OCI-LY3 (cell line): ENCODE results near the gene ANKH.

Experiments used
- H2AFZ ChIP-seq: fragments of 200-600, 300-600 bp; shearing (Covaris generic); 2 replicates; pipeline ENCODE4 v1.6.0; 2014; ENCODE audit warnings: antibody characterized with exemption, low read depth, low read length
- H3K27ac ChIP-seq: fragments of 200-600, 300-600 bp; sonication (generic); 2 replicates; pipeline ENCODE4 v1.5.1; 2014; ENCODE audit warnings: mild to moderate bottlenecking, low read length, moderate library complexity, mixed read lengths
- H3K27me3 ChIP-seq: fragments of 200-600, 300-600 bp; sonication (generic); 2 replicates; pipeline ENCODE4 v1.6.1; 2014; ENCODE audit warnings: low read depth, low read length, mixed read lengths
- H3K36me3 ChIP-seq: fragments of 200-600, 300-600 bp; sonication (generic); replicated peaks from 2 replicates; pipeline ENCODE3; 2014; ENCODE audit warnings: low read depth, low read length, mixed read lengths
- H3K4me1 ChIP-seq: fragments of 300-600, 200-600 bp; sonication (generic); 2 replicates; pipeline ENCODE4 v1.6.1; 2014; ENCODE audit warnings: low read length, mixed read lengths
- H3K4me2 ChIP-seq: fragments of 200-600, 300-600 bp; sonication (generic); 2 replicates; pipeline ENCODE4 v1.6.1; 2014; ENCODE audit warnings: low read length, mixed read lengths
- H3K4me3 ChIP-seq: fragments of 300-600, 200-600 bp; sonication (generic); 2 replicates; pipeline ENCODE4 v1.5.1; 2014; ENCODE audit warnings: antibody characterized with exemption, mild to moderate bottlenecking, low read length, moderate library complexity
- H3K79me2 ChIP-seq: fragments of 300-600, 200-600 bp; shearing (Covaris generic); 2 replicates; pipeline ENCODE4 v1.6.1; 2014; ENCODE audit warnings: mild to moderate bottlenecking, low read length, mixed read lengths
- H3K9ac ChIP-seq: fragments of 300-600, 200-600 bp; shearing (Covaris generic); 2 replicates; pipeline ENCODE4 v1.6.0; 2014; ENCODE audit warnings: mild to moderate bottlenecking, low read length, moderate library complexity
- H3K9me3 ChIP-seq: fragments of 200-600, 300-600 bp; shearing (Covaris generic); 2 replicates; pipeline ENCODE4 v1.6.1; 2014; ENCODE audit warnings: low read length, mixed read lengths; ENCODE audit not compliant: insufficient read depth
- H4K20me1 ChIP-seq: fragments of 200-600, 300-600 bp; sonication (generic); 2 replicates; pipeline ENCODE4 v1.6.1; 2016; ENCODE audit warnings: low read length, mixed read lengths; ENCODE audit not compliant: insufficient read depth
- EZH2phosphoT487 ChIP-seq: fragments of 200-600 bp; shearing (Covaris generic); IDR thresholded peaks from 2 replicates; pipeline ENCODE4 v1.6.1; 2018; ENCODE audit warnings: antibody characterized with exemption, mixed run types, low read depth
- TF ChIP-seq, protein P1 (sequence below): fragments of 200-600, 300-600 bp; sonication (generic); IDR thresholded peaks from 2 replicates; pipeline ENCODE4 v1.5.1; 2014; ENCODE audit warnings: antibody characterized with exemption, low read length, low read depth

ANKH gene

DNA sequence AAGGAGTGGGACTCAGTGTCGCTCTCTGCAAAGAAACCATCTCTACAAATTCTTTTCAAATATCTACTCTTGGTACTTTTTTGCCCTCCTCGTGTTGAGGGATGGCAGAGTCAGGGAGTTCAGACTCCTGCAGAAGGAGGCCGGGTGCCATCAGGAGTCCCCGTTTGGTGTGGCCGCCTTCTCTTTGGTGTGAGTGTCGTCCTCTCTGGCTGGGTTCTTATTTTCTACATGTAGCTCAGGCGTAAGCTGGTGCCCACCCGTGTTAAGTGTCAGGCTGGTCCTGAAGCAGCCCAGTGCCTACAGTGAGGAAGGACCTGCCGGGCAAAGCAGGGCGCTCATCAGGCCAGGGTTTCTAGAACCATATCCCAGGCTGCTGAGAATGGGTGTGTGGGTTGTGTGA, 170.0 kb downstream of the ANKH start:
- no peaks in the 10 kb centered on the region for H3K27me3 ChIP-seq
- H4K20me1 ChIP-seq = no peaks in the 10 kb centered on the region
- no peaks in the 10 kb centered on the region for H3K79me2 ChIP-seq
- no peak overlapping the region for H3K27ac ChIP-seq
- peaks cover 11% of the 10 kb centered on the region for H3K36me3 ChIP-seq
- H3K4me3 ChIP-seq = no peak overlapping the region
- H3K4me1 ChIP-seq = peaks cover 7% of the 10 kb centered on the region
- TF ChIP-seq, protein P1, sequence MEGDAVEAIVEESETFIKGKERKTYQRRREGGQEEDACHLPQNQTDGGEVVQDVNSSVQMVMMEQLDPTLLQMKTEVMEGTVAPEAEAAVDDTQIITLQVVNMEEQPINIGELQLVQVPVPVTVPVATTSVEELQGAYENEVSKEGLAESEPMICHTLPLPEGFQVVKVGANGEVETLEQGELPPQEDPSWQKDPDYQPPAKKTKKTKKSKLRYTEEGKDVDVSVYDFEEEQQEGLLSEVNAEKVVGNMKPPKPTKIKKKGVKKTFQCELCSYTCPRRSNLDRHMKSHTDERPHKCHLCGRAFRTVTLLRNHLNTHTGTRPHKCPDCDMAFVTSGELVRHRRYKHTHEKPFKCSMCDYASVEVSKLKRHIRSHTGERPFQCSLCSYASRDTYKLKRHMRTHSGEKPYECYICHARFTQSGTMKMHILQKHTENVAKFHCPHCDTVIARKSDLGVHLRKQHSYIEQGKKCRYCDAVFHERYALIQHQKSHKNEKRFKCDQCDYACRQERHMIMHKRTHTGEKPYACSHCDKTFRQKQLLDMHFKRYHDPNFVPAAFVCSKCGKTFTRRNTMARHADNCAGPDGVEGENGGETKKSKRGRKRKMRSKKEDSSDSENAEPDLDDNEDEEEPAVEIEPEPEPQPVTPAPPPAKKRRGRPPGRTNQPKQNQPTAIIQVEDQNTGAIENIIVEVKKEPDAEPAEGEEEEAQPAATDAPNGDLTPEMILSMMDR = no peak
- TF ChIP-seq EZH2phosphoT487 = no peak
- H2AFZ ChIP-seq = no peak overlapping the region
- H3K9me3 ChIP-seq = no peaks in the 10 kb centered on the region
- H3K4me2 ChIP-seq = no peak overlapping the region
- H3K9ac ChIP-seq = no peak overlapping the region

DNA sequence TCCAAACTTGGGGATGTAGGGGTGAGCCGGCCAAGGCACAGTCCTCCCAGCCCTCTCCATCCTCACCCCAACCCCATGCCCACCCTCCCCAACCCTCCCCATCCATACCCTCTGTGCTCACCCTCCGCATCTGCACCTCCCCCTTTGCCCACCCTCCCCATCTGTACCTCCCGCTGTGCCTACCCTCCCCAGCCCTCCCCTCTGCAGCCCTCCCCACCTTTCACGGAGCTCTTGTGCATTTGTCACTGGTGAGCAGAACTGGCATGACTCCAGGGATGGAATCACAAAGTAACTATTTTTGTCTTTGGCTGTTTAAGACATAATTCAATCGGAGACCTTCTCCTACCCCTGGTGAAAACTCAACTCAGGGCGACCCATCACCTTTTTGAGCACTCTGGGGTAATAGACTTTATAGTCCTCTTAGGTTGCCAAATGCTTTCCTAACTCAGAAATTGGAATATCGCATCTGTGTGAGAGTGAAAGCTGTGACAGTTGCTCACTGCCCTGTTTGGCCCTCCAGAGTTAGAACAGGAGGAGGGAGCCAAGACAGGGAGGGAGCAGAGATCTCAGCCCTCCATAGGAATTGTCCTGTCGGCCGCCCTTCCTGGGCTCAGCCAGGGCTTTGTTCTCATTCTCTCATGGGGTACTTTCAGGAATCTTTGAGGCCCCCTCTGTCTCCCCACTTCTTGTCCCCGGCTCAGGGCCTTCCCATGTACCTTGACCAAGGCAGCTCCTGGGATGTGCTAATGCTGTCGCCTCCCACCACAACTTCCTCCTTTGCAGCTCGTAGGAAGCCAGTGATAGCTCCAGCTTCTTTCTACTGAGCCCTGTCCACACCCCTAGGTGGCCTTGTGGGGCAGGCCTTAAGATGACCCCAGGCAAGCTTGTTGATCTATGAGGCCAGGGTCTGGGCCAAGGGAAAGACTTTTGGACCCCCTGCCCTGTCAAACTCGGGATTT, 170.8 kb downstream of the ANKH start:
- Histone ChIP-seq H3K27ac (no peak overlapping the region), H3K36me3 (peaks cover 18% of the 10 kb centered on the region)

DNA sequence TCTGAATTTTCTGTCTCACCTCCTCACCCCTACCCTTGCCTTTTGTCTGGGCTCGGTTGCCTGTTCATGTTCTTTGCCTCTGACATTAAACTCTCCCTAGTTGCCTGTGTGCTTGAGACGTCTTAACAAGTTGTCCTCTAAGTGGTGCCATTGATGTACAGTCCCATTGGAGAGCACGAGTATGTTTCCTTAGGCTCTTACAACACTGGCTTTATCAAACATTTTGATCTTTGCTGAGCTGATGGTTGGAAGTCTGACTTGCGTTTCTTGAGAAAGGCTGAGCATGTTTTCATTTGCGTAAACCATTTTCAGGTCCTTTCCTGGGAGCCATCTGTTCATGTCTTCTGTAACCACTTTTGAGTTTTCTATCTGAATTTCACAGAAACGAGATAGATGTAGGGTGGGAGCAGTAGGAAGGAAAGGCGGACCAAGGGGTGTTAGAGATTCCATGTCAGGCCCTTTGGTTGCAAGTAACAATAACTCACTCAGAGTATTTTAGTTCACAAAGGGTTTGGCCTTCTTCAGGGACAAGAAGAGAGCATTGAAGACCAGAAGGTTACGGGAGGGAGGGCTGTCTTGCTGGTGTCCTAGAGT, 171.7 kb downstream of the ANKH start:
- H3K4me3 ChIP-seq = no peak overlapping the region

More for the DNA sequence above, 170.8 kb downstream of the ANKH start:
- H3K9me3 ChIP-seq = no peaks in the 10 kb centered on the region
- no peak for TF ChIP-seq EZH2phosphoT487
- TF ChIP-seq, protein P1 = no peak
- no peaks in the 10 kb centered on the region for H3K27me3 ChIP-seq
- no peaks in the 10 kb centered on the region for H3K79me2 ChIP-seq
- no peak overlapping the region for H2AFZ ChIP-seq
- H3K4me1 ChIP-seq = no peaks in the 10 kb centered on the region
- no peaks in the 10 kb centered on the region for H4K20me1 ChIP-seq
- no peak overlapping the region for H3K4me2 ChIP-seq
- no peak overlapping the region for H3K4me3 ChIP-seq
- no peak overlapping the region for H3K9ac ChIP-seq

DNA sequence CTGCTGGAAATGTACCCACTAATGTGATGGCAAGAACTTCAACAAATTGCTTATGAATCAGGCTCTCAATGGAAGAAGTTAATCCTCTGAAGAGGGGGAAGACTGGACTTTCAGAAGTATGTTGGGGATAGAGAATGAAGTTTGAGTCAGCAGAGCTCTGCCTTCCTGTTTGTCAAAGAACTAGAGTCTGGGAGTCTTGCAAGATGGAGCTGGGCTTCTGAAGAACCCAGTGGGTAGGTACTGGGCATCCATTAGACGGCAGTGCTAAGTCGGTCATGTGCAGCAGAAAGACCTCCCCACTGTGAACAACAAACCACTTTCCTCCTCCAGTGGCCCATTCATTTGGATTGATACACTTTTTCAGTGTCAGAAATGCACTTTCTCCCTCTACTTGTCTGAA, 172.4 kb downstream of the ANKH start:
- H3K4me1 ChIP-seq = peaks cover 13% of the 10 kb centered on the region
- no peak overlapping the region for H2AFZ ChIP-seq
- H3K36me3 ChIP-seq = peaks cover 21% of the 10 kb centered on the region
- no peaks in the 10 kb centered on the region for H3K9me3 ChIP-seq
- no peaks in the 10 kb centered on the region for H4K20me1 ChIP-seq
- H3K4me2 ChIP-seq = no peak overlapping the region
- H3K79me2 ChIP-seq = no peaks in the 10 kb centered on the region
- TF ChIP-seq EZH2phosphoT487 = no peak
- TF ChIP-seq, protein P1 = no peak
- no peak overlapping the region for H3K27ac ChIP-seq
- H3K9ac ChIP-seq = no peak overlapping the region
- H3K4me3 ChIP-seq = no peak overlapping the region
- H3K27me3 ChIP-seq = no peaks in the 10 kb centered on the region

More for the DNA sequence above, 171.7 kb downstream of the ANKH start:
- Histone ChIP-seq H4K20me1 (no peaks in the 10 kb centered on the region), H3K4me2 (no peak overlapping the region), H3K9me3 (no peaks in the 10 kb centered on the region), H3K4me1 (peaks cover 6% of the 10 kb centered on the region), H3K36me3 (peaks cover 16% of the 10 kb centered on the region), H3K79me2 (no peaks in the 10 kb centered on the region), H3K27me3 (no peaks in the 10 kb centered on the region), H3K27ac (no peak overlapping the region), H2AFZ (no peak overlapping the region), H3K9ac (no peak overlapping the region)
- TF ChIP-seq EZH2phosphoT487 = no peak
- TF ChIP-seq, protein P1 = no peak
